Measurements from ENCODE around the gene WDR70. TPM values are rescaled to one million over a fixed set of nuclear protein-coding genes. Genes with fewer than 3 reads are reported as not detected.
A peak's percentile ranks its signal among the peaks of the same experiment; 100 is the strongest.

WDR70 gene
- total RNA-seq, 6 experiments from 2014 or later = 24.0 to 29.7 (median 26.0) TPM

DNA sequence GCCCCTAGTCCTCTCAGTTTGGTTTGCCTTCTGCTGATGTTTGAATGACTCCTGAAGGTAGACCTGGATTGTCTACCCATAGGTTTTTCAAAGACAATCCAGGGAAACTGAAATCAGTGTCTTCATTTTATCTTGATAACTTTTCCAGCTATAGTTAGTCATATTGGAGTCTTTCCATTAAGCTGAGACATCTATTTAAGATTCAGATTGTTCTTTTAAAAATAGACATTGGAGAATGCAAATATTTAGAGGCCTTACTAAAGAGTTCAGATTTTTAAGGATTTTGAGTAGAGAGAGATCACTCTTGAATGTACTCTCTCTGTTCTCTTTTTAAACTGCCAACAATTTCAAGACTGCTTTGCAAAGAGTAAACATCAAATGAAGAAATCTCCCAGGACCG, 391.7 kb downstream of the WDR70 start:
- Mint-ChIP-seq H3K4me3 (peak overlapping the region; percentile 70), H3K4me1 (ENCODE audit: low read depth) (peaks cover 58% of the 10 kb centered on the region), H3K27me3 (ENCODE audit: insufficient read depth) (no peaks in the 10 kb centered on the region; the same call in none of the 2 replicates), H3K27ac (peak overlapping the region; percentile 92), H3K36me3 (ENCODE audit: low read depth) (peaks cover 6% of the 10 kb centered on the region), H3K9me3 (peaks cover 13% of the 10 kb centered on the region)
- TF ChIP-seq, protein P1, sequence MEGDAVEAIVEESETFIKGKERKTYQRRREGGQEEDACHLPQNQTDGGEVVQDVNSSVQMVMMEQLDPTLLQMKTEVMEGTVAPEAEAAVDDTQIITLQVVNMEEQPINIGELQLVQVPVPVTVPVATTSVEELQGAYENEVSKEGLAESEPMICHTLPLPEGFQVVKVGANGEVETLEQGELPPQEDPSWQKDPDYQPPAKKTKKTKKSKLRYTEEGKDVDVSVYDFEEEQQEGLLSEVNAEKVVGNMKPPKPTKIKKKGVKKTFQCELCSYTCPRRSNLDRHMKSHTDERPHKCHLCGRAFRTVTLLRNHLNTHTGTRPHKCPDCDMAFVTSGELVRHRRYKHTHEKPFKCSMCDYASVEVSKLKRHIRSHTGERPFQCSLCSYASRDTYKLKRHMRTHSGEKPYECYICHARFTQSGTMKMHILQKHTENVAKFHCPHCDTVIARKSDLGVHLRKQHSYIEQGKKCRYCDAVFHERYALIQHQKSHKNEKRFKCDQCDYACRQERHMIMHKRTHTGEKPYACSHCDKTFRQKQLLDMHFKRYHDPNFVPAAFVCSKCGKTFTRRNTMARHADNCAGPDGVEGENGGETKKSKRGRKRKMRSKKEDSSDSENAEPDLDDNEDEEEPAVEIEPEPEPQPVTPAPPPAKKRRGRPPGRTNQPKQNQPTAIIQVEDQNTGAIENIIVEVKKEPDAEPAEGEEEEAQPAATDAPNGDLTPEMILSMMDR (IDR thresholded peaks at IDR 0.05) = no peak
- DNase-seq = no peak

DNA sequence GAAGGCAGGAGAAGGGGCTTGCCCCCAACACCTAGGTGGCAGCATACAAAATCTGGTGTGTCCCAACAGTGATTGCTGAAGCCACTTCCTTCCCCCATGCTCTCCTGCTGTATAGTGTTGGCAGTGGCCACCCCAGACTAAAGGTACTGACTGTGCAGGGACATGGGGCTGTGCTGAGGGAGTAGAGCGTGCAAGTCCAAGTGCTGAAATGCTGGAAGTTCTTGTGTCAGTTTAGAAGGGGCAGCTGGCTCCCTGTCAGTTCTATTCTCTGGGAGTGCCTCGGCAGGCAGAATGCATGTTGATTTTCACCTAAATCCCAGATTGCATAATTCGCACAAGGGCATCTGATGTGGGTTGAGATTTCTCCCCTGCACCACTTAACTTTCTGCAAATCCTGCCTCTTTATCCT, 392.1 kb downstream of the WDR70 start:
- Mint-ChIP-seq H3K27ac (peak overlapping the region; percentile 92), H3K4me3 (peak overlapping the region; percentile 70), H3K27me3 (ENCODE audit: insufficient read depth) (no peaks in the 10 kb centered on the region; the same call in none of the 2 replicates), H3K36me3 (ENCODE audit: low read depth) (peaks cover 6% of the 10 kb centered on the region), H3K9me3 (peaks cover 13% of the 10 kb centered on the region), H3K4me1 (ENCODE audit: low read depth) (peaks cover 63% of the 10 kb centered on the region)
- no peak for DNase-seq
- TF ChIP-seq, protein P1 (IDR thresholded peaks at IDR 0.05) = 0 out of 2 replicates have a peak, but pooled peaks have one; percentile 30

DNA sequence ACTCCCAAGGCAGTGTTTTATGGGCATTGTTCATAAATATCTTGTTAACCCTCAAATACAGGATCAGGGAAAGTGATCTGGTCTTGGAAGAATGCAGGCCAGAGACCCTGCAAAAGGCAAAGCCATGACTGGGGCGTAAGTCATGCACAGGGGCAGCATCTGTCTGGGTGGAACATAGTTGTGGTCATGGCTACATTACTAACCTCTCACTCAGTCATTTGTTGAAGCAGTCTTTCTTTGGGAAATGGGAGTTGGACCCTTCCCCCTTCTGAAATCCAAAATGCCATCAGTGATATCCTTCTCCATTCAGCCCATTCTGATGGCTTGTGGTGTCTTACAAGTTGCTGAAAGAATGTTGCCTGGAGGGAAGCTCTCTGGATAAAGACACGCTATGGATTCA, 392.6 kb downstream of the WDR70 start:
- H3K27me3 Mint-ChIP-seq (ENCODE audit: insufficient read depth) = no peaks in the 10 kb centered on the region; the same call in none of the 2 replicates
- H3K4me3 Mint-ChIP-seq = peak overlapping the region; percentile 70
- H3K9me3 Mint-ChIP-seq = peaks cover 13% of the 10 kb centered on the region
- H3K36me3 Mint-ChIP-seq (ENCODE audit: low read depth) = peaks cover 6% of the 10 kb centered on the region
- peak; percentile 99 for DNase-seq
- peak overlapping the region; percentile 92 for H3K27ac Mint-ChIP-seq
- TF ChIP-seq, protein P1 (IDR thresholded peaks at IDR 0.05) = no peak
- peaks cover 68% of the 10 kb centered on the region for H3K4me1 Mint-ChIP-seq (ENCODE audit: low read depth)

DNA sequence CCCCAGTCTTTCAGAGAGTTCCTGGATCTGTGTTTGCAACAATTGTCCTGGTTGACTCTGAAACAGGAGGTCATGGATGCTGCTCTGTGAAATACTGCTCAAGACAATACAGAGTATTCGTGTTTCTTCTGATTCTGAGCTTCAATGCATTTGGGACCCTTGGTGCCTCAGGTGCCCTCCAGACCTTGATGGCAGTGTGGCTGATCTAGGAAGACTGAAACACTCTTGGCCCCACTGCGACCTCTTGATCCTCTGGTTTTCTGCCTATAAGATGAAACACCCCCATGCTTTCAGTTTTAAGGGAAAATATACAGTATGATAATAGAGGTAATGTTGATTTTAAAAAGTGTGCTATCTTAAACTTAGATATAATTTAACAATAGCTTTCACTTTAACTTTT, 393.1 kb downstream of the WDR70 start:
- H3K27ac Mint-ChIP-seq = peak overlapping the region; percentile 92
- DNase-seq = no peak
- H3K4me3 Mint-ChIP-seq = peak overlapping the region; percentile 70
- peaks cover 6% of the 10 kb centered on the region for H3K36me3 Mint-ChIP-seq (ENCODE audit: low read depth)
- no peaks in the 10 kb centered on the region; the same call in none of the 2 replicates for H3K27me3 Mint-ChIP-seq (ENCODE audit: insufficient read depth)
- peaks cover 73% of the 10 kb centered on the region for H3K4me1 Mint-ChIP-seq (ENCODE audit: low read depth)
- TF ChIP-seq, protein P1 (IDR thresholded peaks at IDR 0.05) = no peak
- peaks cover 13% of the 10 kb centered on the region for H3K9me3 Mint-ChIP-seq

DNA sequence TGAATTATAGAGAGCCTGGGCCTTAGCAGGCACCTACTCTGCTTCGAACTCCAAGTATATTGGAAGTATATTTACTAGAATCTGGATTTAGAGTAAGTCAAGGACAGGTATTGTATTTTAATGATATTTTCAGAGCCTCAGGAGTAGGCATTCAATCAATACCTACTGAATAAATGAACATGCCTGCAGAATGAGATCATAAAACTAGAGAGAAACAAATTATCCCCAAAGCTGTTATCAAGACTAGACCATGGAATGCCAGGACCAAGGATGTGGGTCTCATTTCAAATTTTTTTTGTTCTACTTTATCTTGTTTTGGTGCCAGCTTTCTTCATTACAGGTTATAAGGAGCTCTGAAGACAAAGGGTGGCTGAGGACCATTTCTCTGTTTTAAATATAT, 394.7 kb downstream of the WDR70 start:
- no peak for DNase-seq
- Mint-ChIP-seq H3K9me3 (peaks cover 13% of the 10 kb centered on the region), H3K27ac (peak overlapping the region; percentile 92; the same call in 1 of the 2 replicates), H3K4me1 (ENCODE audit: low read depth) (peaks cover 84% of the 10 kb centered on the region), H3K27me3 (ENCODE audit: insufficient read depth) (no peaks in the 10 kb centered on the region; the same call in 1 of the 2 replicates), H3K36me3 (ENCODE audit: low read depth) (peaks cover 6% of the 10 kb centered on the region), H3K4me3 (no peak overlapping the region)
- TF ChIP-seq, protein P1 (IDR thresholded peaks at IDR 0.05) = no peak
